HepG2 (cell line): ENCODE measurements around the gene MFSD8. TPM values are rescaled to one million over a fixed set of nuclear protein-coding genes. Genes with fewer than 3 reads are reported as not detected.

ENCODE experiments used
- ATAC-seq: fragments of 200-7000 bp; cut with Tn5 transposase; 3 replicates; pipeline ENCODE4 v1.9.1; 2020; ENCODE audit warnings: mild to moderate bottlenecking, moderate library complexity
- BruUV-seq: library from RNA; stranded (reverse); fragments of 400-500 nt; replicated peaks from 2 replicates; lab custom pipeline; 2021; lab: Mats Ljungman, UMichigan
- CTCF ChIA-PET: fragments of 300-600 bp; formaldehyde crosslinking; extraction: SDS; loops from one replicate; lab custom pipeline; 2021; ENCODE audit warnings: low total read pairs, inconsistent platforms, low intra/inter-chr PET ratio; lab: Yijun Ruan, JAX
- POLR2A ChIA-PET: fragments of 350-600 bp; sonication (Branson Sonifier 250); formaldehyde crosslinking; loops from one replicate; lab custom pipeline; 2020; ENCODE audit warnings: antibody characterized with exemption, inconsistent platforms; lab: Yijun Ruan, JAX
- DNase-seq: peaks from one replicate; pipeline ENCODE4 v3.0.0-alpha.2; 2015; ENCODE audit warnings: low spot score
- FAIRE-seq: peaks from 3 replicates; lab custom pipeline; 2011; peaks lifted over from hg19 to GRCh38; lab: Jason Lieb, UNC
- H2AFZ ChIP-seq: one replicate; pipeline ENCODE4 v1.6.1; 2011; ENCODE audit warnings: low read length, inconsistent platforms
- H3K27ac ChIP-seq: fragments of 300-600 bp; 3 replicates; pipeline ENCODE4 v1.8.0; 2011; ENCODE audit warnings: mixed run types, mild to moderate bottlenecking, mixed read lengths, low read length, inconsistent platforms; ENCODE audit not compliant: insufficient read depth; ENCODE audit errors: extremely low read length
- H3K27me3 ChIP-seq, 2 experiments: fragments of 200-600 bp in 1 of 2; 2 replicates in 1 of 2; 3 replicates in 1 of 2; pipeline versions ENCODE4 v1.6.0 to v1.8.0; 2011; ENCODE audit warnings: low read length in 2 of 2, mild to moderate bottlenecking in 2 of 2, moderate library complexity in 2 of 2, inconsistent platforms in 1 of 2; ENCODE audit not compliant: insufficient read depth in 2 of 2, control insufficient read depth in 1 of 2
- H3K36me3 ChIP-seq, 2 experiments: fragments of 200-600 bp in 1 of 2; replicated peaks in 1 of 2; 2 replicates in 1 of 2; 3 replicates in 1 of 2; pipeline versions ENCODE4 v1.5.1 to v1.8.0; 2011; ENCODE audit warnings: low read length in 2 of 2, inconsistent platforms in 1 of 2; ENCODE audit not compliant: insufficient read depth in 2 of 2, control insufficient read depth in 1 of 2
- H3K4me1 ChIP-seq: 2 replicates; pipeline ENCODE4 v1.5.1; 2012; ENCODE audit warnings: low read length, inconsistent platforms; ENCODE audit not compliant: insufficient read depth
- H3K4me2 ChIP-seq: 2 replicates; pipeline ENCODE4 v1.6.0; 2011; ENCODE audit warnings: low read depth, low read length, inconsistent platforms
- H3K4me3 ChIP-seq, 3 experiments: fragments of 200-600 bp in 1 of 3; sonication (generic), shearing (Covaris generic) in 1 of 3; replicated peaks in 1 of 3; 2 replicates each; pipeline ENCODE4 v1.5.1; 2011 to 2016; ENCODE audit warnings: low read length in 3 of 3, inconsistent platforms in 2 of 3, low read depth in 2 of 3, mild to moderate bottlenecking in 2 of 3, control low read depth in 1 of 3, mixed read lengths in 1 of 3; ENCODE audit not compliant: insufficient read depth in 1 of 3
- H3K79me2 ChIP-seq: one replicate; pipeline ENCODE4 v1.6.1; 2011; ENCODE audit warnings: low read length, inconsistent platforms; ENCODE audit not compliant: insufficient read depth
- H3K9ac ChIP-seq: 2 replicates; pipeline ENCODE4 v1.6.0; 2011; ENCODE audit warnings: mild to moderate bottlenecking, low read depth, low read length, inconsistent platforms; ENCODE audit not compliant: insufficient read depth
- H3K9me3 ChIP-seq: 2 replicates; pipeline ENCODE4 v1.5.1; 2012; ENCODE audit warnings: mild to moderate bottlenecking, low read length
- H4K20me1 ChIP-seq: 2 replicates; pipeline ENCODE4 v1.6.0; 2011; ENCODE audit warnings: inconsistent platforms, mild to moderate bottlenecking, low read length, moderate library complexity; ENCODE audit not compliant: insufficient read depth
- ELK4 ChIP-seq: sonication (generic); formaldehyde crosslinking; IDR thresholded peaks from 2 replicates; pipeline ENCODE4 v1.9.0; 2021; ENCODE audit warnings: missing genetic modification reagents, borderline replicate concordance
- ETV6 ChIP-seq: sonication (generic); formaldehyde crosslinking; conservative IDR thresholded peaks from 2 replicates; pipeline ENCODE4 v1.4.0; 2020; ENCODE audit warnings: missing genetic modification reagents
- IKZF4 ChIP-seq: sonication (generic); formaldehyde crosslinking; IDR thresholded peaks from 2 replicates; pipeline ENCODE4 v1.5.1; 2020; ENCODE audit warnings: borderline replicate concordance, mild to moderate bottlenecking, low read depth, missing genetic modification reagents; ENCODE audit errors: not compliant biosample characterization
- MLLT10 ChIP-seq: sonication (generic); formaldehyde crosslinking; IDR thresholded peaks from 2 replicates; pipeline ENCODE4 v1.4.0; 2020; ENCODE audit warnings: missing genetic modification reagents
- NFE2L2 ChIP-seq: fragments of 150-350 bp; IDR thresholded peaks from 2 replicates; pipeline ENCODE4 v1.6.1; 2014; ENCODE audit warnings: low read length
- PHF8 ChIP-seq: sonication (generic); formaldehyde crosslinking; IDR thresholded peaks from 2 replicates; pipeline ENCODE4 v1.5.0; 2020; ENCODE audit warnings: missing genetic modification reagents
- SMYD3 ChIP-seq: sonication (generic); formaldehyde crosslinking; IDR thresholded peaks from 2 replicates; pipeline ENCODE4 v1.8.1; 2023; ENCODE audit warnings: mild to moderate bottlenecking, missing genetic modification reagents
- ZBTB21 ChIP-seq: sonication (generic); formaldehyde crosslinking; IDR thresholded peaks from 2 replicates; pipeline ENCODE4 v1.4.0; 2020; ENCODE audit warnings: missing genetic modification reagents
- ZMYM2 ChIP-seq: sonication (generic); formaldehyde crosslinking; IDR thresholded peaks from 2 replicates; pipeline ENCODE4 v1.8.0; 2022; ENCODE audit warnings: mild to moderate bottlenecking, missing genetic modification reagents
- ZNF24 ChIP-seq: fragments of 450-650 bp; IDR thresholded peaks from 2 replicates; pipeline ENCODE4 v1.6.1; 2017; ENCODE audit warnings: antibody characterized with exemption, mild to moderate bottlenecking
- ZNF276 ChIP-seq: sonication (generic); formaldehyde crosslinking; IDR thresholded peaks from 2 replicates; pipeline ENCODE4 v1.4.0; 2020; ENCODE audit warnings: mild to moderate bottlenecking, low read depth, missing genetic modification reagents
- ZNF83 ChIP-seq: sonication (generic); formaldehyde crosslinking; IDR thresholded peaks from 2 replicates; pipeline ENCODE4 v1.4.0; 2020; ENCODE audit warnings: missing genetic modification reagents, mild to moderate bottlenecking, borderline replicate concordance
- WGBS: methylation state at CpG from one replicate; pipeline ENCODE4 v1.1.6; 2017; ENCODE audit warnings: low lambda C conversion rate; 5-methylcytosine and 5-hydroxymethylcytosine counted together
- in situ Hi-C: cut with HindIII; loops from 2 replicates; pipeline ENCODE4 v1.10.0; 2017; ENCODE audit warnings: low pct_unique_long_range_greater_than_20kb; ENCODE audit not compliant: extremely low pct_ligation_motif_present
- intact Hi-C: fragments of 100-400 bp; cut with micrococcal nuclease; formaldehyde crosslinking; loops from one replicate; pipeline ENCODE4 v1.10.0; 2022; ENCODE audit not compliant: unreplicated experiment
- polyA plus RNA-seq, 8 experiments: library from polyadenylated mRNA; depleted of rRNA in 3 of 8; stranded (reverse) in 7 of 8; unstranded in 1 of 8; fragments of >200 nt; fragmentation: Illumina TruSeq in 4 of 8; extraction: Trizol in 4 of 8; gene quantifications; 2 replicates each; pipeline versions ENCODE4 v1.2.1 to v1.2.3, GENCODE V29; 2011 to 2016; ENCODE audit warnings: low read depth in 4 of 8, missing spikeins in 1 of 8, mixed read lengths in 1 of 8; ENCODE audit not compliant: insufficient read depth in 1 of 8
- total RNA-seq, 5 experiments: library from RNA; depleted of rRNA; stranded (reverse); fragments of >200 nt; fragmentation: Illumina TruSeq; extraction: Trizol; gene quantifications; 2 replicates each; pipeline ENCODE4 v1.2.3, GENCODE V29; 2016; ENCODE audit warnings: low read depth in 1 of 5

MFSD8 gene
- total and polyA plus RNA-seq, 2 of the 13 experiments (the other 11 are each of a cell fraction or from before 2014, with no cell fraction given): 24.8 to 25.5 TPM

GRCh38 chr4:127995776-127996175 lies 30.8 kb upstream of the MFSD8 start (continued):
- TF ChIP-seq ZNF276 (CRISPR knock-in tag) (no peak), ZNF24 (no peak), SMYD3 (CRISPR knock-in tag) (no peak), IKZF4 (CRISPR knock-in tag) (no peak), ZMYM2 (no peak)

GRCh38 chr4:127993151-127993550 lies 28.2 kb upstream of the MFSD8 start:
- no peak for TF ChIP-seq MLLT10 (CRISPR knock-in tag)
- no peak for TF ChIP-seq ELK4 (CRISPR knock-in tag)
- no peak for TF ChIP-seq ETV6 (CRISPR knock-in tag)
- no peak for TF ChIP-seq NFE2L2
- no peak for TF ChIP-seq ZBTB21 (CRISPR knock-in tag)
- TF ChIP-seq ZNF83 (CRISPR knock-in tag): no peak
- no peak for TF ChIP-seq PHF8
- no peak for ATAC-seq
- Histone ChIP-seq H3K4me1 (no peaks in the 10 kb centered on the region), H3K27ac (no peak overlapping the region), H3K36me3 (peaks cover 0 to 2% of the 10 kb centered on the region in 2 experiments; a peak in 1 of 5 replicates), H3K9ac (no peak overlapping the region), H3K4me2 (no peak overlapping the region), H3K79me2 (no peaks in the 10 kb centered on the region), H3K27me3 (no peaks in the 10 kb centered on the region), H4K20me1 (no peaks in the 10 kb centered on the region), H3K4me3 (no peak overlapping the region), H3K9me3 (no peaks in the 10 kb centered on the region), H2AFZ (no peak overlapping the region)
- 97% methylated on average over 2 of the region's 2 CpGs for WGBS
- no TSS peak for BruUV-seq
- FAIRE-seq: no peak
- in situ Hi-C loops (no loop called here), intact Hi-C loops (no loop called here)
- POLR2A ChIA-PET: no interaction called here
- CTCF ChIA-PET: no interaction called here
- no peak for DNase-seq
